H1 (cell line): ENCODE data around the gene RPTOR. TPM values are rescaled to one million over a fixed set of nuclear protein-coding genes. Genes with fewer than 3 reads are reported as not detected.

Experiments used
- CTCF ChIA-PET: fragments of 300-600 bp; sonication (Branson Sonifier 250); formaldehyde crosslinking; loops from one replicate; lab custom pipeline; 2021; ENCODE audit not compliant: partially characterized antibody; lab: Charles Lee
- POLR2A ChIA-PET: fragments of 300-600 bp; sonication (Branson Sonifier 250); formaldehyde crosslinking; loops from one replicate; lab custom pipeline; 2021; ENCODE audit warnings: inconsistent platforms; ENCODE audit not compliant: partially characterized antibody; lab: Charles Lee
- DNase-seq, 2 experiments: peaks; one replicate each; pipeline versions ENCODE4 v3.0.0 to v3.0.0-alpha.2; 2010 to 2022; ENCODE audit warnings: low spot score in 2 of 2, low read depth in 1 of 2, mixed read lengths in 1 of 2
- FAIRE-seq: peaks from 2 replicates; lab custom pipeline; 2011; peaks lifted over from hg19 to GRCh38; lab: Jason Lieb, UNC
- H2AFZ ChIP-seq: 2 replicates; pipeline ENCODE4 v1.8.1; 2012; ENCODE audit warnings: low read length, inconsistent platforms
- H2AK5ac ChIP-seq: 2 replicates; pipeline ENCODE4 v1.6.1; 2013; ENCODE audit warnings: low read depth, low read length
- H2BK120ac ChIP-seq: replicated peaks from 2 replicates; pipeline ENCODE3; 2013; ENCODE audit warnings: low read depth, low read length, inconsistent platforms
- H2BK12ac ChIP-seq: 2 replicates; pipeline ENCODE4 v1.6.1; 2013; ENCODE audit warnings: low read depth, low read length
- H2BK15ac ChIP-seq: 2 replicates; pipeline ENCODE4 v1.6.1; 2013; ENCODE audit warnings: low read length
- H2BK20ac ChIP-seq: 2 replicates; pipeline ENCODE4 v1.6.1; 2013; ENCODE audit warnings: low read length
- H2BK5ac ChIP-seq: 2 replicates; pipeline ENCODE4 v1.6.1; 2013; ENCODE audit warnings: low read depth, low read length
- H3K14ac ChIP-seq: 2 replicates; pipeline ENCODE4 v1.6.1; 2013; ENCODE audit warnings: inconsistent platforms; ENCODE audit not compliant: insufficient read length
- H3K18ac ChIP-seq: 2 replicates; pipeline ENCODE4 v1.6.1; 2013; ENCODE audit warnings: low read length; ENCODE audit errors: extremely low read depth
- H3K23ac ChIP-seq: 2 replicates; pipeline ENCODE4 v1.6.1; 2013; ENCODE audit warnings: inconsistent platforms; ENCODE audit not compliant: insufficient read length
- H3K23me2 ChIP-seq: 2 replicates; pipeline ENCODE4 v1.6.1; 2013; ENCODE audit warnings: low read depth, low read length
- H3K27ac ChIP-seq: 2 replicates; pipeline ENCODE4 v1.6.1; 2011; ENCODE audit warnings: low read depth, low read length, inconsistent platforms
- H3K27me3 ChIP-seq, 4 experiments: replicated peaks in 1 of 4; 1 replicate in 1 of 4; 2 replicates in 3 of 4; pipeline versions ENCODE4 v1.6.1 to v1.8.1; 2011 to 2013; ENCODE audit warnings: low read length in 3 of 4, mild to moderate bottlenecking in 3 of 4, inconsistent platforms in 2 of 4, mixed read lengths in 2 of 4, moderate library complexity in 1 of 4; ENCODE audit not compliant: control insufficient read depth in 3 of 4, insufficient read depth in 3 of 4; ENCODE audit errors: extremely low read depth in 1 of 4
- H3K36me3 ChIP-seq, 4 experiments: 2 replicates each; pipeline versions ENCODE4 v1.6.1 to v1.8.1; 2011 to 2013; ENCODE audit warnings: mild to moderate bottlenecking in 4 of 4, low read length in 3 of 4, moderate library complexity in 2 of 4, control low read depth in 1 of 4, inconsistent platforms in 1 of 4; ENCODE audit not compliant: insufficient read depth in 4 of 4, control insufficient read depth in 2 of 4
- H3K4ac ChIP-seq: replicated peaks from 2 replicates; pipeline ENCODE3; 2013; ENCODE audit warnings: low read length, low read depth, mixed read lengths, inconsistent platforms; ENCODE audit not compliant: insufficient read length
- H3K4me1 ChIP-seq, 4 experiments: replicated peaks in 1 of 4; 1 replicate in 1 of 4; 2 replicates in 3 of 4; pipeline versions ENCODE4 v1.6.1 to v1.8.1; 2011 to 2013; ENCODE audit warnings: low read length in 3 of 4, inconsistent platforms in 2 of 4, mixed read lengths in 1 of 4; ENCODE audit not compliant: insufficient read depth in 4 of 4, control insufficient read depth in 3 of 4
- H3K4me2 ChIP-seq, 2 experiments: 2 replicates each; pipeline versions ENCODE4 v1.6.1 to v1.8.1; 2011 to 2013; ENCODE audit warnings: low read depth in 2 of 2, low read length in 2 of 2, control low read depth in 1 of 2, inconsistent platforms in 1 of 2, mild to moderate bottlenecking in 1 of 2; ENCODE audit not compliant: insufficient read depth in 1 of 2
- H3K4me3 ChIP-seq, 4 experiments: fragments of 200-600, 300-600 bp in 1 of 4; sonication (generic), shearing (Covaris generic), sonication (Bioruptor Twin) in 1 of 4; 2 replicates each; pipeline versions ENCODE4 v1.5.1 to v1.8.1; 2011 to 2016; ENCODE audit warnings: low read length in 4 of 4, low read depth in 3 of 4, control low read depth in 2 of 4, inconsistent platforms in 2 of 4, mild to moderate bottlenecking in 2 of 4, mixed read lengths in 1 of 4, moderate library complexity in 1 of 4; ENCODE audit not compliant: insufficient read depth in 2 of 4; ENCODE audit errors: extremely low read depth in 1 of 4
- H3K56ac ChIP-seq: replicated peaks from 2 replicates; pipeline ENCODE3; 2013; ENCODE audit warnings: low read depth, mild to moderate bottlenecking, mixed read lengths, low read length, inconsistent platforms; ENCODE audit not compliant: insufficient read length
- H3K79me1 ChIP-seq: 2 replicates; pipeline ENCODE4 v1.6.1; 2013; ENCODE audit warnings: low read depth, low read length, control low read depth
- H3K79me2 ChIP-seq, 2 experiments: 2 replicates each; pipeline versions ENCODE4 v1.6.1 to v1.8.1; 2012 to 2013; ENCODE audit warnings: low read length in 2 of 2, mild to moderate bottlenecking in 2 of 2, inconsistent platforms in 1 of 2; ENCODE audit not compliant: insufficient read depth in 2 of 2, control insufficient read depth in 1 of 2
- H3K9ac ChIP-seq, 4 experiments: replicated peaks in 1 of 4; 1 replicate in 1 of 4; 2 replicates in 3 of 4; pipeline versions ENCODE4 v1.6.1 to v1.8.1; 2011 to 2013; ENCODE audit warnings: low read depth in 3 of 4, low read length in 3 of 4, control low read depth in 2 of 4, mild to moderate bottlenecking in 2 of 4, moderate library complexity in 2 of 4, inconsistent platforms in 1 of 4; ENCODE audit errors: extremely low read depth in 1 of 4
- H3K9me3 ChIP-seq, 2 experiments: 2 replicates each; pipeline versions ENCODE4 v1.6.1 to v1.8.1; 2012 to 2013; ENCODE audit warnings: mild to moderate bottlenecking in 2 of 2, moderate library complexity in 2 of 2, control low read depth in 1 of 2, inconsistent platforms in 1 of 2, low read depth in 1 of 2, low read length in 1 of 2, mixed read lengths in 1 of 2; ENCODE audit not compliant: insufficient read depth in 2 of 2
- H4K20me1 ChIP-seq, 2 experiments: replicated peaks in 1 of 2; 2 replicates each; pipeline versions ENCODE3 to v1.8.1; 2011 to 2013; ENCODE audit warnings: inconsistent platforms in 2 of 2, low read length in 2 of 2, mild to moderate bottlenecking in 1 of 2; ENCODE audit not compliant: insufficient read depth in 2 of 2, control insufficient read depth in 1 of 2
- H4K5ac ChIP-seq: 2 replicates; pipeline ENCODE4 v1.6.1; 2013; ENCODE audit warnings: low read length, low read depth, mixed read lengths, inconsistent platforms; ENCODE audit not compliant: insufficient read length
- H4K8ac ChIP-seq: 2 replicates; pipeline ENCODE4 v1.8.0; 2013; ENCODE audit warnings: mild to moderate bottlenecking, moderate library complexity, low read length, inconsistent platforms; ENCODE audit not compliant: insufficient read depth; ENCODE audit errors: extremely low read depth
- H4K91ac ChIP-seq: replicated peaks from 2 replicates; pipeline ENCODE3; 2013; ENCODE audit warnings: low read length, mixed read lengths, inconsistent platforms; ENCODE audit not compliant: insufficient read length
- EZH2 ChIP-seq: fragments of 200-600 bp; sonication (generic); IDR thresholded peaks from 2 replicates; pipeline ENCODE4 v1.7.1; 2012; ENCODE audit warnings: low read depth, mild to moderate bottlenecking, moderate library complexity, low read length, inconsistent platforms; ENCODE audit not compliant: severe bottlenecking
- KDM4A ChIP-seq: IDR thresholded peaks from one replicate; pipeline ENCODE4 v1.7.1; 2012; ENCODE audit warnings: low read depth, mild to moderate bottlenecking, moderate library complexity, low read length, inconsistent platforms; ENCODE audit not compliant: severe bottlenecking
- KDM5A ChIP-seq: fragments of 200-600 bp; IDR thresholded peaks from 2 replicates; pipeline ENCODE4 v1.7.1; 2012; ENCODE audit warnings: mild to moderate bottlenecking, low read length, inconsistent platforms, mixed read lengths
- NRF1 ChIP-seq: IDR thresholded peaks from 2 replicates; pipeline ENCODE4 v1.6.1; 2011; ENCODE audit warnings: mild to moderate bottlenecking, low read depth, low read length, improper control_type of control experiment
- TEAD4 ChIP-seq: IDR thresholded peaks from 2 replicates; pipeline ENCODE4 v1.6.1; 2012; ENCODE audit warnings: low read depth, low read length, inconsistent platforms, mixed read lengths
- YY1 ChIP-seq: IDR thresholded peaks from 2 replicates; pipeline ENCODE4 v1.6.1; 2011; ENCODE audit warnings: low read depth, mild to moderate bottlenecking, low read length
- WGBS, 2 experiments: shearing (Covaris generic) in 1 of 2; methylation state at CpG; one replicate each; pipeline versions ENCODE4 v1.1.6 to v1.1.7; 2013 to 2015; ENCODE audit warnings: low lambda C conversion rate in 2 of 2, mixed read lengths in 2 of 2, inconsistent platforms in 1 of 2, low coverage in 1 of 2, missing lambda C conversion rate in 1 of 2; ENCODE audit not compliant: insufficient replicate concordance in 2 of 2, insufficient coverage in 1 of 2, insufficient read length in 1 of 2; ENCODE audit errors: extremely low coverage in 1 of 2, missing lambda C conversion rate in 1 of 2; 5-methylcytosine and 5-hydroxymethylcytosine counted together
- polyA plus RNA-seq, 7 experiments: library from polyadenylated mRNA; depleted of rRNA in 3 of 7; stranded (reverse) in 5 of 7; unstranded in 2 of 7; fragments of >200 nt in 5 of 7; fragments of 200-250 nt in 2 of 7; gene quantifications; 1 replicate in 5 of 7; 2 replicates in 1 of 7; 4 replicates in 1 of 7; pipeline versions ENCODE4 v1.2.1 to v1.2.3, GENCODE V29; 2011 to 2013; ENCODE audit warnings: missing spikeins in 2 of 7, mixed read lengths in 2 of 7
- total RNA-seq: library from RNA; stranded (reverse); fragmentation: NEBNext Ultra II Directional; extraction: Animal tissue kit (Norgen Biotek cat#: 25700); gene quantifications from 2 replicates; pipeline ENCODE4 v1.2.1, GENCODE V29; 2021

RPTOR gene
- total and polyA plus RNA-seq, 2 of the 8 experiments (the other 6 are each of a cell fraction or from before 2014, with no cell fraction given), result 6.9 to 28.7 TPM

- no peak for FAIRE-seq
- Histone ChIP-seq H3K79me1 (peaks cover 16% of the 10 kb centered on the region), H4K20me1 (peaks cover 4 to 9% of the 10 kb centered on the region in 2 experiments), H3K4me1 (peaks cover 0 to 6% (median 3%) of the 10 kb centered on the region in 4 experiments; a peak in 3 of 7 replicates), H2BK12ac (no peak overlapping the region), H3K4me3 (no peak overlapping the region), H3K27ac (no peak overlapping the region), H3K23ac (no peak overlapping the region), H2BK20ac (no peak overlapping the region), H3K9me3 (no peaks in the 10 kb centered on the region)
- TF ChIP-seq YY1 (no peak), NRF1 (no peak), EZH2 (no peak), KDM5A (no peak), TEAD4 (no peak), KDM4A (no peak)
- TF ChIP-seq, all 59 proteins: peak for 0
- Histone ChIP-seq H4K91ac (no peak overlapping the region), H3K9ac (no peak overlapping the region), H3K4me2 (no peak overlapping the region), H3K56ac (no peak overlapping the region), H3K14ac (no peak overlapping the region), H2AFZ (no peak overlapping the region), H3K18ac (no peak overlapping the region), H4K5ac (no peak overlapping the region), H2AK5ac (no peak overlapping the region), H2BK5ac (no peak overlapping the region), H4K8ac (no peak overlapping the region), H3K4ac (no peak overlapping the region), H3K27me3 (no peaks in the 10 kb centered on the region), H2BK15ac (no peak overlapping the region), H3K79me2 (peaks cover 0 to 36% of the 10 kb centered on the region in 2 experiments; a peak in 2 of 4 replicates), H2BK120ac (no peak overlapping the region), H3K23me2 (no peaks in the 10 kb centered on the region), H3K36me3 (no peaks in the 10 kb centered on the region)
- ChIA-PET CTCF (interaction anchor here (0.6 to 1.3 kb wide), 2 partner anchors 8 to 336 kb away, joined by 3 read pairs; no protein-coding TSS in a partner anchor), POLR2A (no interaction called here)
- WGBS, 2 experiments, result 89% methylated on average over 3 of the region's 3 CpGs; no CpG with 5 or more reads in 1 of the 2 experiments
- DNase-seq, result no peak
Observed at GRCh38 chr17:80621997-80622357, 77.3 kb downstream of the RPTOR start.
